GM21423 (cell line): ENCODE data around the gene IRAK4.
A peak's percentile ranks its signal among the peaks of the same experiment; 100 is the strongest.

Experiments used
- ATAC-seq: cut with Tn5 transposase; IDR thresholded peaks from one replicate; pipeline ENCODE4 v1.9.1; 2021; ENCODE audit warnings: mild to moderate bottlenecking, moderate library complexity; ENCODE audit not compliant: unreplicated experiment

Gene IRAK4

DNA sequence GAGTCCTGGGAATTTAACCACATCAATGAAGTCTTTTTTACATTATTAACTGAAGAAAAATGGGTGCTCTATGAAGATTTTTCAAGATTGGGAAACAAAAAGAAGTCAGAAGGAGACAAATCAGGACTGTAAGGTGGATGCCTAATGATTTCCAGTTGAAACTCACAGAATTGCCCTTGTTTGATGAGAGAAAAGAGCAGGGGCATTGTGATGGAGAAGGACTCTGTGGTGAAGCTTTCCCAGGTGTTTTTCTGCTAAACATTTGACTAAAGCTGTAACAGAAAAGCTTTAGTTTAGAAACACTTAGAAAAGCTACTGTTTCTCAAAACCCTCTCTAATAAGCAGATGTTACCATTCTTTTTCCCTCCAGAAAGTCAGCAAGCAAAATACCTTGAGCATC is 5.8 kb downstream of the IRAK4 start:
- no peak for ATAC-seq

DNA sequence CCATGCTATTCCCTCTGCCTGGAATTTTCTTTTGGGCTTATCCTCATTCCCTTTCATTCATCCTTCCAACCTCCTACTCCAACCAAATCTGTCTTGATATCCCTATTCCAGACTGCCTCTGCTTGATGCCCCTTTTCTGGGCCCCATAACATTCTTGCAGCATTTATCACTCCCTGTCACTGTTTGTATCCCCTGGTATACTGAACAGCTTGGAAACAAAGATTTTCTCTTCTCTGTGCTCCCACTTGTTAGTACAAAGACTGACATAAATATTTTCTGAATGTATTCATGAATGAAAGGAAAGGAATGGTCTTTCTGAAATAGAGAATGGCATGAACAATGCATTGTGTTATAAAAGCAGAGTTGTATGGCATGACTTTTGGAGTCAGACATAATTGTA is 7.5 kb downstream of the IRAK4 start:
- no peak for ATAC-seq

- ATAC-seq: no peak
These were observed 17.7 kb downstream of the IRAK4 start for GRCh38 chr12:43776498-43776897.

DNA sequence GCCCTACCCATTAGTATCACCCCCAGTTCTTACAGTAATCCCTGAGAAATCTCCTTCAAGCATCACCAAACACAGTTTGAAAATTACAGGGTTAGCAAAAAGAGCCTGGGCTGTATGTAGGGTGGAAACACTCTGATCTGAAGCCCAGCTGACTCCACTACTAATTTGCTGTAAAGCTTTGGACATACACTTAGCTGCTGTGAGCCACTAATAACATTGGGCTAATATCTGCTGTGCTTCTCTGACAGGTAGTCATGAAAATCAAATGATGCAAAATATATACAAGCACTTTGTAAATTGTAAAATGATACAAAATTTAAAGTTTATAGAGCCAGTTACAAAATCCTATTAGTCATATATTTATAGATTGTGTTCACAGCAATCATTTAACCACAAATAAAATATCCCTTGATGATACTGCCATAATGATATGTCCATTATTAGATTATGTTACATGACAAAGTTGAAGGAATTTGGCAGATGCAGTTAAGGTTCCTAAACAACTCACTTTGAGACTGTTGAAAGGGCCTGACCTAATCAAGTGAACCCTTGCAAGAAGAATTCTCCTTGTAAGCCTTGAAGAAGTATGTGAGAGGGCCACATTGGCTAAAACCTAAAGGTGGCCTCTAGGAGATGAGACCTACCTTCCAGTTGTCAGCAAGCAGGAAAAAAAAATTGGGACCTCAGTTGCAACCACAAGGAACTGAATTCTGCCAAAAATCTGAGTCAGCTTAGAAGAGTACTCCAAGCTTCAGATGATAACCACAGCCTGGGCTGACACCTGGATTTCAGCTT is 28.3 kb downstream of the IRAK4 start:
- no peak for ATAC-seq

- ATAC-seq: no peak
These were observed 31.2 kb downstream of the IRAK4 start for GRCh38 chr12:43789941-43790340.

GRCh38 chr12:43795716-43796280 is 37.0 kb downstream of the IRAK4 start:
- ATAC-seq: no peak

DNA sequence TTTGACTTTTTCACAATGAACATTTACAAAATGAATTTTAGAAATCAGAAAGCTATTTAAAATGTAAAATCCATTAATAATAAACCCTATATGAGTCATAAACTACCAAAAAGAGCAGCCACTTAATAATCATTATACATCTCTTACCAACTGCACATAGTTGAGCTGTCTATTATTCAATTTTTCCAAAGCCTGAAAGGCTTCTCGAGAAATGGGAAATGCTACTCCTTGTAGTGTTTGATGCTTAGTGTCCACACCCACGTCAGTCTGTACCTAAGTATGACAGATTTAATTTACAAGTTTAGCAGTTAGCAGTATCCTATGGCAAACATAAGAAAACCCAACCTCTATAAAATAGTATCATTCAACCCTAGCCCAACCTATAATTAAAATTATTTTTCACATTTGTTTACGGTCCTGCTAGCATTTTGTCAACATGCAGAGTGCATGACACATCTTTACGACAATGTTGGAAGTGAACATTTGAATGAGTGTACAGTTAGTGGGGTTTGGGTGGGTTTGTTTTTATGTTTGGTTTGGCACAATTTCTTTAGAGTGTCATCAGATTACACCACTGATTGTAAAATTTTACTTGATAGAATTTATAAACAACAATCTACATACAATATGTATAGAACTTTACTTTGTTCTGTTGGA is 38.9 kb downstream of the IRAK4 start:
- no peak for ATAC-seq

- ATAC-seq: no peak
These were observed 46.6 kb downstream of the IRAK4 start for GRCh38 chr12:43805149-43805859.

DNA sequence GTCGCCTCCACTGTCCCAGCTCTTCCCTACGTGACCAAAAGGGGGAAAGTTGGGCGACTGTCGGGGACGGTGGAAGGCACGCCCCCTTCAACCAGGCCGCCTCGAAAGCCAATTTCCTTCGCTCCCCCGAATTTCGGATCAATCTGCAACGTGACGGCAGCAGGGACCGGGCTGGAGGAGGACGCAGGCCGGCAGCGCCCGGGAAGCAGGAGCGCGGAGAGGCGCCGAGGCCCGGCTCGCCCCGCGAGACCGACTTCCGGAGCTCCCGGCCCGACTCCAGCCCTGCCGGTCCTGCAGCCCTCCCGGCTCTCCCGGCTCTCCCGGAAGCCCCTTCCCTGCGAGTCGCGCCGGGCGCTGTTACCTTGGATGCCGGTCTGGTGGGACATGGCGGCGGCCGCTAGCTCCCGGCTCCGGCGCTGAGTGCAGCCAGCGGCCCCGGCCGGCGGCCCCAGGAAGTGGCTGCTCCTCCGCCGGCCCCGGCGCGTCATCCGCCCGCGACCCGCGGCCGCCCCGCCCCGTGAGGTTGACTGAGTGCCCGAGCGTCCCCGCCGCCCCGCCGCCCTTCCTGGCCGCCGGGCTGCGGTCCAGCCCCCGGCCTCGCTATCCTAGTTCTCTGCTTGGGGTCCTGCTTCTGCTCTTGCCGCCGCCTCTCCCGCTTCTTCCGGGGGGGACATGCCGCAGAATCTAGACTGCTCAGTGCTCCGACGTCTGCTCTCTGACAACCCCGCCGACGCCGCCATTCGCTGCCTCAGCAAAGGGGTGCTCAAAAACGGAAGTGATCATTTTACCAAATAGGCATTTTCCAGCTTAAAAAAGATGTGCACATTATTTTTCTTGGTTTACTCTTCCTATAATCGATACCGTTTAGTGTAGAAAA is 47.3 kb downstream of the IRAK4 start, which contains the start of gene TWF1:
TWF1 (minus strand) TSS at position 458 of the 877 bp plus-strand sequence; CDS start at position 386, 72 bp downstream.
- peak; percentile 95 for ATAC-seq

- ATAC-seq: no peak
These were observed 48.0 kb downstream of the IRAK4 start for GRCh38 chr12:43806737-43807072.

- no peak for ATAC-seq
These were observed 48.6 kb downstream of the IRAK4 start for GRCh38 chr12:43807386-43807785.

DNA sequence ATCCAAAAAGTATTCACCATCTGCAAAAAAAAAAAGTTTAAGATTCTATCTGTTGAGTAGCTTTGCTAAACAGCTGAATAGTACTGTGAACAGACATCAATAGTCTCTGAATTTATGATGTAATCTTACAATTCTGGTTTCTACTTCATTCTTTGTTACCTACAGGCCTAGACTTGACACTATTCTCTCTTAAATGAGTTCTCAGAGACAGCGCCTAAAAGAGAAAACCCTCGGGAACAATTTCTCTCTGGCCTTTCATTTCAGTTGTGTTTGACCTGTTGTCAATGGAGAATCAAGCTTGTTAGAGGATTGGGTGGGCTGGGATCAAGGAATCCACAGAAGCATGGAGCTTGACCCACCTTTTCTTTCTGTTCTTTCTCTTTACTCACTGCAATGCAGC is 53.3 kb downstream of the IRAK4 start:
- ATAC-seq: no peak

DNA sequence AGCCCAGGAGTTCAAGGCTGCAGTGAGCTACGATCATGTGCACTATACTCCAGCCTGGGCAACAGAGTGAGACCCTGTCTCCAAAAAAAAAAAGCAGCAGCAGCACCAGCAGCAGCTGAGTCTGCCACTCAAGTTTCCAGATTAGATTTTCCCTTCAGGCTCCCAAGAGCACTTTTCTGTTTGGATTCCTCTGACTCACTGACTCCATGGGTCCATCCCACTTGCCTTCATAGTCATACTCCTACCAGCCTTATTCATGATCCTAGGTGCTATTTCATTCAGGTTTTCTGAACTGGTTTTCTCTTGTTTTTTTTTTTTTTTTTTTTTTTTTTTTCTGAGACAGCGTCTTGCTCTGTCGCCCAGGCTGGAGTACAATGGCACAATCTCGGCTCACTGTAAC is 54.2 kb downstream of the IRAK4 start:
- ATAC-seq: no peak

DNA sequence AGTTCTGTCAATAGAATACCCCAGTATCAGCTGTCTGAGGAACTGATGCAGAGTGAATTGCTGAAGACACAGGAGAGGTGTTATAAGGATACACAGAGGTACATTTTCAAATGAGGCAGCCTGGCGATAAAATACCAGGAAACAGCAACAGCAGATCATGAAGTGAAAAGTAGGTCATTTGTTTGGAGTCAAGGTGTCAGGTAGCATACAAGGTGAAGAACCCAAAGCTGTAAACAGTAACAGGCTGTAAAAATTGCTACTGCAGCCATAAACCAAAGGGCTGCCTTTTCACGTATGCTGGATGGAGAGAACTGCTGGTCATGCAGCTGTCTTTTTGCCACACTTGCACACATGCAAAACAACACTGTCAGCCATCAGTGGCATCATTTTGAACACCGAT is 56.7 kb downstream of the IRAK4 start:
- ATAC-seq: no peak

DNA sequence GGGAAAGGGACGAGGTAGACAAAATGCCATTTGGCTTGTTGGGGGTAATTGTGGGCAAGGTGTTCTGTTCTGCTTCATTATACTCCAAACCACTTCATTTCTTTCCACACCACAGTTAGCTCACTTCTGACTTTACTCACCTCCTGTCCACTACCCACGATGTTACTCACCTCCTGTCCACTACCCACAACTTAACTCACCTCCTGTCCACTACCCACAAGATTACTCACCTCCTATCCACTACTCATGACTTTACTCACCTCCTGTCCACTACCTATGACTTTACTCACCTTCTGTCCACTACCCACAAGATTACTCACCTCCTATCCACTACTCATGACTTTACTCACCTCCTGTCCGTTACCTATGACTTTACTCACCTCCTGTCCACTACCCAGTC is 57.4 kb downstream of the IRAK4 start:
- no peak for ATAC-seq

GRCh38 chr12:43824207-43824775 is 65.5 kb downstream of the IRAK4 start:
- no peak for ATAC-seq

- no peak for ATAC-seq
These were observed 67.9 kb downstream of the IRAK4 start for GRCh38 chr12:43826681-43827080.

DNA sequence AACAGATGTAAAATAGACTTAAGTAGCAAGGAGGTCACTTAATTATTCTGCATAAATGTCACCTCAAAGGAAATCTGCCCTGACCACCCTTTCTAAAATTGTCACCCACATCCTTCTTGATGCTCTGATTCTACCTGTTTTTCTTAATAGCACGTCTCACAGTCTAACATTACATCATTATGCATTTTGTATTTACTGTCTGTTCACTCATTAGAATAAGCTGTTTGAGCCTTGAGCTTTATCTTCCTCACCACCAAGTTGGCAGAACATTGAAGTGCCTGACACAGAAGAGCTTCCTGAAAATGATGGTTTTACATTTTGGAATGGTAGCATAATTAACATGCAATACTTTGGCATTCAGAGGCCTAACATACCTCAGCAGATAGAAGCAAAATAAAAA is 68.3 kb downstream of the IRAK4 start:
- no peak for ATAC-seq

DNA sequence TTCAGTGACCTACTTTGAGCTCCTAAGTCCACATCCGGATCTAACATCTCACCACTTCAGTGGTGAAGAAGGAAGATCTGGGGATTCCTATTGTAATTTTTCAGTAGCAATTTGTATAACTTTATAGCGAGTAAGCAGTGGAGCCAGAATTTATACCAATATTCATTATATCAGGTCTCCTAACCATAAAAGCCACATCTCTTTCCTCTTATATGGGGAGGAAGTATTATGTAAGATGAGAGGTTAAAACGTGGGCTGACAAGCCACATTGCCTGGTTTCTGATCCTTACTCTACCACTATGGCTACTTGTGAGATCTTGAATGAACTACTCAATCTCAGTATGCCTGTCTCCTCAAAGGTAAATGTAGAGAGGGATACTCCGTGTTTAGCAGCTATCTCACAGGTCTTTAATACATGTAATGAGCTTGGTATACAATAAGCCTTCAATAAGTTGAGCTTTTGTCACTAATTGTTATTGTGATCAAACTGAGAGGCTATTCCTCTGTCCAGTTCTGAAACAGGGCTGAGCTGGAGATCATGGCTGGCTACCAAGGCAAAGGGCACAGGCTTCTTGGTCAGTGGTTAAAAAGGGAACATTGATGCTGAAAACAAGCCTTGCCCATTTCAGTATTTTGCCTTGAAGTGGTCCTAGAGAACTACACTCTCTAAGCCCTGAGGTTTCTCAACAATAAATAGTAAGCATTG is 73.9 kb downstream of the IRAK4 start:
- no peak for ATAC-seq

DNA sequence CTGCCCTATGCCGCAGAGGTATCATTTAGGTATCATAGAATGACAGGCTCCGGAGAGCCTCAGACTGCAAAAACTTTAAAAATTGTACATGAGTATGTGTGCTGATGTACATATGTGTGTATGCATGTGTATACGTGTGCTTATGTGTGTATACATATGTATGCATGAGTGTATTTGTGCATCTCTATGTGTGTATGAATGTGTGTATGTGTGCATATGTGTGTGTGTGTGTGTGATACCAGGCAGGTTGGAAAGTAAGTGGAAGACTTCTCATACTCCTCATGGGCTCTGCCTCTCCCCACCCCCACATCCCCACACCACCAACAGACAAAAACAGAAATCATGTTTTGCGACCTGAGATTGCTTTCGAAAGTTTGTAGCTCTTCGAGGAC is 76.5 kb downstream of the IRAK4 start:
- ATAC-seq: peak; percentile 3
